HEK293T (cell line): Measurements from ENCODE around the gene CCDC71L.

Experiments
- CTCF ChIA-PET: fragments of 350-600 bp; formaldehyde crosslinking; extraction: SDS; loops from one replicate; lab custom pipeline; 2021; ENCODE audit warnings: antibody characterized with exemption, inconsistent platforms; lab: Yijun Ruan, JAX
- POLR2A ChIA-PET: fragments of 350-600 bp; formaldehyde crosslinking; extraction: SDS; loops from one replicate; lab custom pipeline; 2020; ENCODE audit warnings: antibody characterized with exemption, inconsistent platforms; lab: Yijun Ruan, JAX
- DNase-seq: peaks from one replicate; pipeline ENCODE4 v3.0.0; 2012; ENCODE audit warnings: mixed read lengths; ENCODE audit errors: extremely low spot score
- ARNT ChIP-seq: fragments of 450-650 bp; IDR thresholded peaks from 2 replicates; pipeline ENCODE4 v1.6.1; 2017; ENCODE audit warnings: mild to moderate bottlenecking
- BHLHE40 ChIP-seq: fragments of 450-650 bp; IDR thresholded peaks from 2 replicates; pipeline ENCODE4 v1.6.1; 2016; ENCODE audit warnings: mild to moderate bottlenecking, moderate library complexity, borderline replicate concordance
- CTBP1 ChIP-seq: fragments of 450-650 bp; IDR thresholded peaks from 2 replicates; pipeline ENCODE4 v1.6.1; 2016; ENCODE audit warnings: borderline replicate concordance
- ELF4 ChIP-seq: fragments of 450-650 bp; IDR thresholded peaks from 2 replicates; pipeline ENCODE4 v1.6.1; 2017; ENCODE audit warnings: antibody characterized with exemption
- FOXA1 ChIP-seq: fragments of 450-650 bp; IDR thresholded peaks from 2 replicates; pipeline ENCODE4 v1.6.1; 2016; ENCODE audit warnings: mild to moderate bottlenecking
- FOXK2 ChIP-seq: fragments of 450-650 bp; IDR thresholded peaks from 2 replicates; pipeline ENCODE4 v1.6.1; 2016; ENCODE audit warnings: mild to moderate bottlenecking
- FOXM1 ChIP-seq: fragments of 450-650 bp; IDR thresholded peaks from 2 replicates; pipeline ENCODE4 v1.6.1; 2017; ENCODE audit warnings: mild to moderate bottlenecking, borderline replicate concordance
- HDGF ChIP-seq: fragments of 450-650 bp; IDR thresholded peaks from 2 replicates; pipeline ENCODE4 v1.6.1; 2017; ENCODE audit warnings: antibody characterized with exemption, borderline replicate concordance
- L3MBTL2 ChIP-seq: fragments of 450-650 bp; conservative IDR thresholded peaks from 2 replicates; pipeline ENCODE4 v1.6.1; 2016; ENCODE audit warnings: mild to moderate bottlenecking
- LEF1 ChIP-seq: fragments of 450-650 bp; IDR thresholded peaks from 2 replicates; pipeline ENCODE4 v1.6.1; 2017; ENCODE audit warnings: mild to moderate bottlenecking, borderline replicate concordance
- NFRKB ChIP-seq: fragments of 450-650 bp; IDR thresholded peaks from 2 replicates; pipeline ENCODE4 v1.6.1; 2016; ENCODE audit warnings: mild to moderate bottlenecking, moderate library complexity
- SP1 ChIP-seq: fragments of 450-650 bp; IDR thresholded peaks from 2 replicates; pipeline ENCODE4 v1.6.1; 2017
- SUZ12 ChIP-seq: fragments of 450-650 bp; IDR thresholded peaks from 2 replicates; pipeline ENCODE4 v1.6.1; 2016; ENCODE audit warnings: mild to moderate bottlenecking
- TARDBP ChIP-seq: fragments of 450-650 bp; IDR thresholded peaks from 2 replicates; pipeline ENCODE4 v1.6.1; 2016
- ZNF384 ChIP-seq: fragments of 450-650 bp; IDR thresholded peaks from 2 replicates; pipeline ENCODE4 v1.6.1; 2016
- TF ChIP-seq, protein P1 (sequence below): fragments of 450-650 bp; IDR thresholded peaks from 2 replicates; pipeline ENCODE4 v1.6.1; 2016

The CCDC71L gene

DNA sequence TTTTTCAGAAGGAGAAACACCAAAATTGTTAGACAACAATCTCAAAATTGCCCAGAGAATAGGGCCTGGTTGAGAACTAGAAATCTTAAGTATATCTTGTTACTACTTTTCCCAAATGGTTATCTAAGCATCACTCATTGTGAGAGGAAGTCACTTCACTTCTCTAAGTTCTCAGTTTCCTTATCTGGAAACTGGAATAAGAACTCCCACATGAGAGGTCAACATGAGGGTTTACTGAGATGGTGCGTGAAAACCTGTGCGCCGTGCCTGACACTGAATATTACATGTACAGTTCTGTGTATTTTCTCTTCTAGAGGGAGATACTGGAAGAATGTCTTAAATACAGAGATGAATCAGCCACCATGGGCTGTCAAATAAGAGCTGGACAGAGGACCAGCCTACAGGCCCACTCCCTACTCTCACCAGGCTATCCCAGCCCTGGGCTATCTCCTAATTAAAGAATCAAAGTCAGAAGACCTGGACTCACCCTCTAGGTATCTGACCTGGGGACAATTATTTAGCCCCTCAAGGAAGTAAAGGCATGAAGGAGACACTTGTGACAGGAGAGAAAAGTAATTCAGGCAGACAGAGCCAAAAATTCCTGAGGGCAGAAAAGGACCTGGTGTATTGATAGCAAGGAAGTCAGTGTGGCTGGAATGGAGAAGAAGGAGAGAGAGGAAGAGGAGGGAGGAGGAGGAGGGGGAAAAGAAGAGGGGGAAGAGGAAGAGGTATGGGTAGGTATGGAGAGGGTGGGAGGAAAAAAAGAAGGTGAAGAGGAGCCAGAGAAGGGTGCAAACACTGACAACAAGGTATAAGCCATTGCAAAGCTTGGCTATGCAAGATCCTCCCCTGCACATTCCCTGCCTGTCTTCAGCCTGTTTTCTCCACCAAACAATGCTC is 44.9 kb downstream of the CCDC71L start:
- POLR2A ChIA-PET = no interaction called here
- no peak for DNase-seq
- CTCF ChIA-PET = no interaction called here
- TF ChIP-seq ZNF384 = no peak
- TF ChIP-seq, protein P1, sequence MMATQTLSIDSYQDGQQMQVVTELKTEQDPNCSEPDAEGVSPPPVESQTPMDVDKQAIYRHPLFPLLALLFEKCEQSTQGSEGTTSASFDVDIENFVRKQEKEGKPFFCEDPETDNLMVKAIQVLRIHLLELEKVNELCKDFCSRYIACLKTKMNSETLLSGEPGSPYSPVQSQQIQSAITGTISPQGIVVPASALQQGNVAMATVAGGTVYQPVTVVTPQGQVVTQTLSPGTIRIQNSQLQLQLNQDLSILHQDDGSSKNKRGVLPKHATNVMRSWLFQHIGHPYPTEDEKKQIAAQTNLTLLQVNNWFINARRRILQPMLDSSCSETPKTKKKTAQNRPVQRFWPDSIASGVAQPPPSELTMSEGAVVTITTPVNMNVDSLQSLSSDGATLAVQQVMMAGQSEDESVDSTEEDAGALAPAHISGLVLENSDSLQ = no peak

DNA sequence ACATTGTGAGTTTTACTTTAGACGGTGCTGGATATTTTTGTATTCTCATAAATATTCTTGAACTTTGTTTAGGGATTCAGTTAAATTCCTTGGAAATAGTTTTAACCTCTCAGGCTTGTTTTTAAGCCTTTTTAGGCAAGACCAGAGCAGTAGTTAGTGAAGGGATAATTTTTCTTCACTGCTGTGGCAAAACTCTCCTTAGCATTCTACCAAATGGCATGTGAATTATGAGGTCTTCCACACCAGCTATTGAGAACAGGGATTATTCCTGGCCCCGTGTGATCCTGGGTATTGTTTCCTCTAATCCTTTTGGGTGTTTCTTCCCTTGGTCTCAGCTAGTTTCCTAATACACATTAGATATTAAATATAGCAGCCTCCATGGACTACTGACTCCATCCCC is 46.2 kb downstream of the CCDC71L start:
- CTCF ChIA-PET = no interaction called here
- DNase-seq = no peak
- TF ChIP-seq NFRKB = no peak
- TF ChIP-seq ARNT = no peak
- TF ChIP-seq FOXK2 = no peak
- TF ChIP-seq FOXM1 = no peak
- no peak for TF ChIP-seq FOXA1
- TF ChIP-seq TARDBP = no peak
- TF ChIP-seq ELF4 = no peak
- POLR2A ChIA-PET = no interaction called here

DNA sequence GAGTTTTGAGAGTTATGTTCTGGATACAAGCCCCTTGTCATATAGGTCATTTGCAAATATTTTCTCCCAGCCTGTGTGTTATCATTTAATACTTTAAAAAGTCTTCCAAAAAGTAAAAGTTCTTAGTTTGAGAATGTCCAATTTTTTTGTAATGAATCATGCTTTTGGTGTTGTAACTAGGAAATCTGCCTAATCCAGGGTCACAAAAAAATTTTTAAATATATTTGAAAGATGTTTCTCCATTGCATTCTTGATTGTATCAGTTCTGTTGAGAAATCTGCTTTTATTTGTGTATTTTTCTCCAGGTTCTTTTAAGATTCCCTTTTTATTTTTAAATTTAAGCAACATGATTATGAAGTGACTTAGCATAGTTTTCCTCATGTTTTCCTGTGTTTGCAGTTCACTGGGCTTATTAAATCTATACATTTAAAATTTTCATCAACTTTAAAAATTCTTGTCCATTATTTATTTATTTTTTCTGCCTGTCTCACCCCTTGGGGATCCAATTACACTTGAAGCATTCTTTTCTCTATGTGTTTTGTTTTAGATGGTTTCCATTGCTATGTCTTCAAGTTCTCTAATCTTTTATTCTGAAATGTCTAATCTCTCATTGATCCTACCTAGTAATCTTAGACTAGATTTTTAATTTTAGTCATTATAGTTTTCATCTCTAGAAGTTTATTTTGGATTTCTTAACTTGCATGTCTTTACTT is 47.0 kb downstream of the CCDC71L start:
- POLR2A ChIA-PET = no interaction called here
- CTCF ChIA-PET = no interaction called here
- DNase-seq = no peak
- no peak for TF ChIP-seq L3MBTL2

DNA sequence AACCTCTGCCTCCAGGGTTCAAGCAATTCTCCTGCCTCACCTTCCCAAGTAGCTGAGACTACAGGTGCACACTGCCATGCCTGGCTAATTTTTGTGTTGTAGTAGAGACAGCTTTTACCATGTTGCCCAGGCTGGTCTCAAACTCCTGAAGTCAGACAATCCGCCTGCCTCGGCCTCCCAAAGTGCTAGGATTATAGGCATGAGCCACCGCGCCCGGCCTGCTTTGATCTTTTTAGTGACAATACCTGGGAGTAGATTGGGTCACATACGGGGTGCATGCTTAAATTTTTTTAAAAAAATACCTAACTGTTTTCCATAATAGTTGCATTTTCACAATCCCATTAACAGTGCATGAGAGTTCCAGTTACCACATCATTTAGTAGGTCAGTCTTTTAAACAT is 47.7 kb downstream of the CCDC71L start:
- CTCF ChIA-PET = no interaction called here
- POLR2A ChIA-PET = no interaction called here
- no peak for TF ChIP-seq CTBP1
- TF ChIP-seq L3MBTL2 = no peak
- TF ChIP-seq ELF4 = no peak
- TF ChIP-seq FOXK2 = no peak
- TF ChIP-seq LEF1 = no peak
- TF ChIP-seq HDGF = no peak
- TF ChIP-seq BHLHE40 = no peak
- no peak for TF ChIP-seq FOXA1
- TF ChIP-seq NFRKB = no peak
- no peak for TF ChIP-seq ZNF384
- no peak for TF ChIP-seq SUZ12
- TF ChIP-seq ARNT = no peak
- TF ChIP-seq FOXM1 = no peak
- no peak for TF ChIP-seq TARDBP
- DNase-seq = no peak

DNA sequence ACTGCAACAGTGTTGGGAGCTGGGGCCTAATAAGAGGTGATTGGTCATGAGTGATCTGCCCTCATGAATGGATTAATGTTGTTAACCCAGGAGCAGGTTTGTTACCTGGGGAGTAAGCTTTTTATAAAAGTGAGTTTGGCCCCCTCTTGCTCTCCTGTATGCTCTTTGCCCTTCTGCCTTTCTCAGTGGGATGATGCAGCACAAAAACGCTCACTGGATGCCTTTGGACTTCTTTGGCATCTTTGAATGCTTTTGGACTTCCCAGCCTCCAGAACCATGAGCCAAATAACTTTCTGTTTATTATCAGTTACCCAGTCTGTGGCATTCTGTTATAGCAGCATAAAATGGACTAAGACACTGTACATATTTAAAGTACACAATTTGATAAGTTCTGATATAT is 48.5 kb downstream of the CCDC71L start:
- POLR2A ChIA-PET = no interaction called here
- no peak for TF ChIP-seq BHLHE40
- no peak for TF ChIP-seq ELF4
- CTCF ChIA-PET = no interaction called here
- DNase-seq = no peak

DNA sequence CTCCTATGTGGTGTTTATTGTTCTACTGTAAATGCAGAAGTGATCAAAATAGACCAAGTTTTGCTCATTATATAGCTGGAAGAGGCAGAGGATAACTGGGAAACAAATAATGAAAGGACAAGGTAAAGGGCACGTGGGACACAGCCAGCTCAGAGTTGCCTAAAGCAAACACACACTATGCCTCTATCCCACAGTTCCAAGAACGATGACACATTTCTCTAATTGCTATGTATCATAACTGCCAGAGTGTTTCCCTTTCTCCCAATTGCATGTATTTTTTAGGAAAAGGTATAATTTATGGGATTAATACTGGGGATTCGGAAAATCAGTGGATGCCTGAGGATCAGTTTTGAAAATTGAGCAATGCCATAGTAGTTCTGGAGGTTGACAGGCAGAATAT is 49.0 kb downstream of the CCDC71L start:
- TF ChIP-seq ARNT (no peak), NFRKB (no peak), HDGF (no peak), SUZ12 (no peak), FOXK2 (no peak), CTBP1 (no peak), BHLHE40 (no peak), LEF1 (no peak), TARDBP (no peak), ZNF384 (no peak), L3MBTL2 (no peak), FOXM1 (no peak), FOXA1 (no peak), SP1 (no peak)
- TF ChIP-seq, protein P1 = no peak
- ChIA-PET POLR2A (no interaction called here), CTCF (no interaction called here)

DNA sequence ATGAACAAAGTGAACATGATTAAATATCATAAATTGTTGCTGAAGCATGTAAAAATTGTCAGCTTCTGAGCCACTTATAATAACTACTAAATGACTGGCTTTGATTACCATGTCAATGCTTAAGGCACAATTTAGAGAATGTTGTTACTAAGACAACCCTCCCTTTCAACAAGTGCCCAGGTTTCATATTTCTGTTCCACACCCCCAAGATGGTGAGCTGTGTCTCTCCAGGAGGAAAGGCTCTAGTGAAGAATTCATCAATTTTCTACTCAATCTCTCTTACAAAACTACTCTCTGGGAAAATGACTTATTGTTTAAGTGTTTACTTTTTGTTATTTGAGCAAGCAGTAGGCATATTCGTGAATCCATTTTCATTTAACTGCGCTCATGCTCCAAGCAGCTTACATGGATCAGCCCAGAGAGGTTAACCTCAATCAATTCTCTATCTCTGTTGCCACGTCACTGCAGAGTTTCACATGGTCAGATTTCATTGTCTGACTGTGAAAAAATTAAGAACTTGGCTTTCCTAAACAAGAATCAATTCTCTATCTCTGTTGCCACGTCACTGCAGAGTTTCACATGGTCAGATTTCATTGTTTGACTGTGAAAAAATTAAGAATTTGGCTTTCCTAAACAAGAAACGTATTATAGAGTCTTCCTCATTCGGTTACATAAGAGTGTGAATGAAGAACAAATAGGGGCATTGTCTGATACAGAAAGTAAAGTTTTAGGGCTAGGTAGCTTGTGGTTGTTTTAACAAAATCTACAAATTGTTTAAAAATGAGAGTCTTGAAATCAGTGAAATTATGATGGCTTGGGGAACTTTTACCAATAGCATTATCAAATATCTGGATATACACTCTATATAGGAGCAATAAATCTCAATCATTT is 49.7 kb downstream of the CCDC71L start:
- no peak for DNase-seq
- TF ChIP-seq L3MBTL2 = no peak
- no peak for TF ChIP-seq SUZ12
- no peak for TF ChIP-seq TARDBP
- no peak for TF ChIP-seq FOXM1
- ChIA-PET CTCF (no interaction called here), POLR2A (no interaction called here)

More for the DNA sequence above, 49.0 kb downstream of the CCDC71L start:
- DNase-seq = no peak
